HepG2 (cell line): Measurements from ENCODE around the gene TTC6. TPM values are rescaled to one million over a fixed set of nuclear protein-coding genes. Genes with fewer than 3 reads are reported as not detected.
A peak's percentile ranks its signal among the peaks of the same experiment; 100 is the strongest.

Source experiments
- EEA1 ChIP-seq: sonication (generic); formaldehyde crosslinking; IDR thresholded peaks from 2 replicates; pipeline ENCODE4 v1.5.1; 2020; ENCODE audit warnings: mild to moderate bottlenecking, missing genetic modification reagents, borderline replicate concordance
- FOXP1 ChIP-seq, 2 experiments: fragments of 450-650 bp in 1 of 2; IDR thresholded peaks; 2 replicates each; pipeline ENCODE4 v1.6.1; 2017 to 2018; ENCODE audit warnings: antibody characterized with exemption in 1 of 2
- GATAD2A ChIP-seq: IDR thresholded peaks from 2 replicates; pipeline ENCODE4 v1.6.1; 2016
- POLR2AphosphoS2 ChIP-seq: IDR thresholded peaks from 2 replicates; pipeline ENCODE4 v1.6.1; 2011; ENCODE audit warnings: low read depth, low read length, improper control_type of control experiment
- RAD21 ChIP-seq: fragments of 450-650 bp; formaldehyde crosslinking; IDR thresholded peaks from 2 replicates; pipeline ENCODE4 v1.5.0; 2020; ENCODE audit warnings: mild to moderate bottlenecking
- REL ChIP-seq: sonication (generic); formaldehyde crosslinking; conservative IDR thresholded peaks from 2 replicates; pipeline ENCODE4 v1.8.0; 2022; ENCODE audit warnings: mild to moderate bottlenecking, missing genetic modification reagents, moderate library complexity
- TBX3 ChIP-seq: fragments of 450-650 bp; IDR thresholded peaks from 2 replicates; pipeline ENCODE4 v1.6.1; 2017; ENCODE audit warnings: antibody characterized with exemption, mild to moderate bottlenecking, inconsistent platforms, borderline replicate concordance
- ZNF101 ChIP-seq: sonication (generic); formaldehyde crosslinking; IDR thresholded peaks from 2 replicates; pipeline ENCODE4 v1.4.0; 2020; ENCODE audit warnings: mild to moderate bottlenecking, low read depth, missing genetic modification reagents, borderline replicate concordance
- ZNF12 ChIP-seq: sonication (generic); formaldehyde crosslinking; IDR thresholded peaks from 2 replicates; pipeline ENCODE4 v1.5.0; 2020; ENCODE audit warnings: missing genetic modification reagents
- ZNF331 ChIP-seq: sonication (generic); formaldehyde crosslinking; IDR thresholded peaks from 2 replicates; pipeline ENCODE4 v1.4.0; 2020; ENCODE audit warnings: missing genetic modification reagents
- polyA plus RNA-seq, 8 experiments: library from polyadenylated mRNA; depleted of rRNA in 3 of 8; stranded (reverse) in 7 of 8; unstranded in 1 of 8; fragments of >200 nt; fragmentation: Illumina TruSeq in 4 of 8; extraction: Trizol in 4 of 8; gene quantifications; 2 replicates each; pipeline versions ENCODE4 v1.2.1 to v1.2.3, GENCODE V29; 2011 to 2016; ENCODE audit warnings: low read depth in 4 of 8, missing spikeins in 1 of 8, mixed read lengths in 1 of 8; ENCODE audit not compliant: insufficient read depth in 1 of 8
- total RNA-seq, 5 experiments: library from RNA; depleted of rRNA; stranded (reverse); fragments of >200 nt; fragmentation: Illumina TruSeq; extraction: Trizol; gene quantifications; 2 replicates each; pipeline ENCODE4 v1.2.3, GENCODE V29; 2016; ENCODE audit warnings: low read depth in 1 of 5
- TF ChIP-seq, protein P1 (sequence below): IDR thresholded peaks from 2 replicates; pipeline ENCODE4 v1.4.0; 2020; ENCODE audit warnings: mild to moderate bottlenecking, missing genetic modification reagents
- TF ChIP-seq, protein P2 (sequence below): sonication (generic); formaldehyde crosslinking; IDR thresholded peaks from 2 replicates; pipeline ENCODE4 v1.4.0; 2020; ENCODE audit warnings: missing genetic modification reagents
- TF ChIP-seq, protein P3 (sequence below): sonication (generic); formaldehyde crosslinking; IDR thresholded peaks from 2 replicates; pipeline ENCODE4 v1.8.0; 2022; ENCODE audit warnings: mild to moderate bottlenecking, missing genetic modification reagents
- TF ChIP-seq, protein P4 (sequence below): sonication (generic); formaldehyde crosslinking; IDR thresholded peaks from 2 replicates; pipeline ENCODE4 v1.4.0; 2020; ENCODE audit warnings: mild to moderate bottlenecking, low read depth, missing genetic modification reagents
- TF ChIP-seq, protein P5 (sequence below): sonication (generic); formaldehyde crosslinking; conservative IDR thresholded peaks from 2 replicates; pipeline ENCODE4 v1.4.0; 2020; ENCODE audit warnings: missing genetic modification reagents

The TTC6 gene
- total and polyA plus RNA-seq, 2 of the 13 experiments (the other 11 are each of a cell fraction or from before 2014, with no cell fraction given), result 9.3 to 27.4 TPM

DNA sequence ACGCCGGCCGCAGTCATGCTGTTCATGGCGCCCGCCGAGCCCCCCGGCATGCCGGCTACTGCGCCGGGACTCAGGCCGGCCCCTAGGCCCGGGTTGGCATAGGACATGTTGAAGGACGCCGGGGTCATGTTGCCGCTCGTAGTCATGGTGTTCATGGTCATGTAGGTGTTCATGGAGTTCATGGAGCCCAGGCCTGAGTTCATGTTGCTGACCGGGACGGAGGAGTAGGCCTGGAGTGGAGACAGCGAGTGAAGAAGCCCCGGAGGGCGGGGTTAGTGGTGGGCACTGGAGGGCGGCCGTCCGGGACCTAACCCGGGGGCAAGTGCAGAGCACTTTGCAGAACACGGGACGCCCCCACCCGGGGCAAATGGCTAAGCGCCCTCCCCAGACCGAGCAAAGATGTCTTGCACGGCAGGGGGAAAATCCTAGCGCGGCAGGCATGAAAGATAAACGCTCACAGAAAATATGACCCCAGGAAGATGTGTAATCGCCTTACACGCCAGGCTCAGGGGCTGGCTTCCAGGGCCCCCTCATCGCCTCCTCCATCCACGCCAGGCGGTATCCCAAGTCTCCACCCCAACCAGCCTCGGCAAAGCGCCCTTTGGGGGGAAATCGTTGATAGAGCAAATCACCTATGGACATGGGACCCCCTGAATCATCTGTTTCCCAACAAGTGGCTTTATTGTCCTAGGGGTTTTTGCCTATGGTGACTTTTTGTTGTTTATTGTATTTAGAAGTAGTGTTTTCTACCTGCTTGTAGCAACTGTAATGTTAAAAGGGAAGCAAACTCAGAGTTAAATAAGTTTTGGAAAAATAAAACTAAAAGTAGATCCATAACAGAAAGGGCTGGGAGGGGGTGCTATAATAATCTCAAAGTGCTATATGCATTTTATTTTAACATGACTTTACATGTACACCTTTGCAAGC lies 2.7 kb upstream of the TTC6 start (continued):
- TF ChIP-seq, protein P1, sequence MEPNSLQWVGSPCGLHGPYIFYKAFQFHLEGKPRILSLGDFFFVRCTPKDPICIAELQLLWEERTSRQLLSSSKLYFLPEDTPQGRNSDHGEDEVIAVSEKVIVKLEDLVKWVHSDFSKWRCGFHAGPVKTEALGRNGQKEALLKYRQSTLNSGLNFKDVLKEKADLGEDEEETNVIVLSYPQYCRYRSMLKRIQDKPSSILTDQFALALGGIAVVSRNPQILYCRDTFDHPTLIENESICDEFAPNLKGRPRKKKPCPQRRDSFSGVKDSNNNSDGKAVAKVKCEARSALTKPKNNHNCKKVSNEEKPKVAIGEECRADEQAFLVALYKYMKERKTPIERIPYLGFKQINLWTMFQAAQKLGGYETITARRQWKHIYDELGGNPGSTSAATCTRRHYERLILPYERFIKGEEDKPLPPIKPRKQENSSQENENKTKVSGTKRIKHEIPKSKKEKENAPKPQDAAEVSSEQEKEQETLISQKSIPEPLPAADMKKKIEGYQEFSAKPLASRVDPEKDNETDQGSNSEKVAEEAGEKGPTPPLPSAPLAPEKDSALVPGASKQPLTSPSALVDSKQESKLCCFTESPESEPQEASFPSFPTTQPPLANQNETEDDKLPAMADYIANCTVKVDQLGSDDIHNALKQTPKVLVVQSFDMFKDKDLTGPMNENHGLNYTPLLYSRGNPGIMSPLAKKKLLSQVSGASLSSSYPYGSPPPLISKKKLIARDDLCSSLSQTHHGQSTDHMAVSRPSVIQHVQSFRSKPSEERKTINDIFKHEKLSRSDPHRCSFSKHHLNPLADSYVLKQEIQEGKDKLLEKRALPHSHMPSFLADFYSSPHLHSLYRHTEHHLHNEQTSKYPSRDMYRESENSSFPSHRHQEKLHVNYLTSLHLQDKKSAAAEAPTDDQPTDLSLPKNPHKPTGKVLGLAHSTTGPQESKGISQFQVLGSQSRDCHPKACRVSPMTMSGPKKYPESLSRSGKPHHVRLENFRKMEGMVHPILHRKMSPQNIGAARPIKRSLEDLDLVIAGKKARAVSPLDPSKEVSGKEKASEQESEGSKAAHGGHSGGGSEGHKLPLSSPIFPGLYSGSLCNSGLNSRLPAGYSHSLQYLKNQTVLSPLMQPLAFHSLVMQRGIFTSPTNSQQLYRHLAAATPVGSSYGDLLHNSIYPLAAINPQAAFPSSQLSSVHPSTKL (CRISPR knock-in tag), result no peak
- TF ChIP-seq ZNF101 (CRISPR knock-in tag), result no peak
- TF ChIP-seq REL, result no peak
- TF ChIP-seq ZNF12, result no peak
- no peak for TF ChIP-seq TBX3
- TF ChIP-seq FOXP1 (IDR thresholded peaks at IDR 0.05), result no peak
- no peak for TF ChIP-seq FOXP1 (CRISPR knock-in tag; IDR thresholded peaks at IDR 0.05)
- TF ChIP-seq GATAD2A (CRISPR knock-in tag), result 0 out of 2 replicates have a peak, but pooled peaks have one; percentile 11
- TF ChIP-seq, protein P2, sequence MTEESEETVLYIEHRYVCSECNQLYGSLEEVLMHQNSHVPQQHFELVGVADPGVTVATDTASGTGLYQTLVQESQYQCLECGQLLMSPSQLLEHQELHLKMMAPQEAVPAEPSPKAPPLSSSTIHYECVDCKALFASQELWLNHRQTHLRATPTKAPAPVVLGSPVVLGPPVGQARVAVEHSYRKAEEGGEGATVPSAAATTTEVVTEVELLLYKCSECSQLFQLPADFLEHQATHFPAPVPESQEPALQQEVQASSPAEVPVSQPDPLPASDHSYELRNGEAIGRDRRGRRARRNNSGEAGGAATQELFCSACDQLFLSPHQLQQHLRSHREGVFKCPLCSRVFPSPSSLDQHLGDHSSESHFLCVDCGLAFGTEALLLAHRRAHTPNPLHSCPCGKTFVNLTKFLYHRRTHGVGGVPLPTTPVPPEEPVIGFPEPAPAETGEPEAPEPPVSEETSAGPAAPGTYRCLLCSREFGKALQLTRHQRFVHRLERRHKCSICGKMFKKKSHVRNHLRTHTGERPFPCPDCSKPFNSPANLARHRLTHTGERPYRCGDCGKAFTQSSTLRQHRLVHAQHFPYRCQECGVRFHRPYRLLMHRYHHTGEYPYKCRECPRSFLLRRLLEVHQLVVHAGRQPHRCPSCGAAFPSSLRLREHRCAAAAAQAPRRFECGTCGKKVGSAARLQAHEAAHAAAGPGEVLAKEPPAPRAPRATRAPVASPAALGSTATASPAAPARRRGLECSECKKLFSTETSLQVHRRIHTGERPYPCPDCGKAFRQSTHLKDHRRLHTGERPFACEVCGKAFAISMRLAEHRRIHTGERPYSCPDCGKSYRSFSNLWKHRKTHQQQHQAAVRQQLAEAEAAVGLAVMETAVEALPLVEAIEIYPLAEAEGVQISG (CRISPR knock-in tag), result peak; percentile 15; the same call in 1 of the 2 replicates
- no peak for TF ChIP-seq RAD21 (CRISPR knock-in tag)
- TF ChIP-seq, protein P3, sequence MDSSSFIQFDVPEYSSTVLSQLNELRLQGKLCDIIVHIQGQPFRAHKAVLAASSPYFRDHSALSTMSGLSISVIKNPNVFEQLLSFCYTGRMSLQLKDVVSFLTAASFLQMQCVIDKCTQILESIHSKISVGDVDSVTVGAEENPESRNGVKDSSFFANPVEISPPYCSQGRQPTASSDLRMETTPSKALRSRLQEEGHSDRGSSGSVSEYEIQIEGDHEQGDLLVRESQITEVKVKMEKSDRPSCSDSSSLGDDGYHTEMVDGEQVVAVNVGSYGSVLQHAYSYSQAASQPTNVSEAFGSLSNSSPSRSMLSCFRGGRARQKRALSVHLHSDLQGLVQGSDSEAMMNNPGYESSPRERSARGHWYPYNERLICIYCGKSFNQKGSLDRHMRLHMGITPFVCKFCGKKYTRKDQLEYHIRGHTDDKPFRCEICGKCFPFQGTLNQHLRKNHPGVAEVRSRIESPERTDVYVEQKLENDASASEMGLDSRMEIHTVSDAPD, result 0 out of 2 replicates have a peak, but pooled peaks have one; percentile 76
- peak; percentile 52; the same call in 1 of the 2 replicates for TF ChIP-seq POLR2AphosphoS2
- TF ChIP-seq, protein P4, sequence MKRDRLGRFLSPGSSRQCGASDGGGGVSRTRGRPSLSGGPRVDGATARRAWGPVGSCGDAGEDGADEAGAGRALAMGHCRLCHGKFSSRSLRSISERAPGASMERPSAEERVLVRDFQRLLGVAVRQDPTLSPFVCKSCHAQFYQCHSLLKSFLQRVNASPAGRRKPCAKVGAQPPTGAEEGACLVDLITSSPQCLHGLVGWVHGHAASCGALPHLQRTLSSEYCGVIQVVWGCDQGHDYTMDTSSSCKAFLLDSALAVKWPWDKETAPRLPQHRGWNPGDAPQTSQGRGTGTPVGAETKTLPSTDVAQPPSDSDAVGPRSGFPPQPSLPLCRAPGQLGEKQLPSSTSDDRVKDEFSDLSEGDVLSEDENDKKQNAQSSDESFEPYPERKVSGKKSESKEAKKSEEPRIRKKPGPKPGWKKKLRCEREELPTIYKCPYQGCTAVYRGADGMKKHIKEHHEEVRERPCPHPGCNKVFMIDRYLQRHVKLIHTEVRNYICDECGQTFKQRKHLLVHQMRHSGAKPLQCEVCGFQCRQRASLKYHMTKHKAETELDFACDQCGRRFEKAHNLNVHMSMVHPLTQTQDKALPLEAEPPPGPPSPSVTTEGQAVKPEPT, result no peak
- TF ChIP-seq, protein P5, sequence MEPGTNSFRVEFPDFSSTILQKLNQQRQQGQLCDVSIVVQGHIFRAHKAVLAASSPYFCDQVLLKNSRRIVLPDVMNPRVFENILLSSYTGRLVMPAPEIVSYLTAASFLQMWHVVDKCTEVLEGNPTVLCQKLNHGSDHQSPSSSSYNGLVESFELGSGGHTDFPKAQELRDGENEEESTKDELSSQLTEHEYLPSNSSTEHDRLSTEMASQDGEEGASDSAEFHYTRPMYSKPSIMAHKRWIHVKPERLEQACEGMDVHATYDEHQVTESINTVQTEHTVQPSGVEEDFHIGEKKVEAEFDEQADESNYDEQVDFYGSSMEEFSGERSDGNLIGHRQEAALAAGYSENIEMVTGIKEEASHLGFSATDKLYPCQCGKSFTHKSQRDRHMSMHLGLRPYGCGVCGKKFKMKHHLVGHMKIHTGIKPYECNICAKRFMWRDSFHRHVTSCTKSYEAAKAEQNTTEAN (CRISPR knock-in tag), result no peak
- TF ChIP-seq EEA1 (CRISPR knock-in tag), result peak; percentile 30; the same call in 1 of the 2 replicates
- TF ChIP-seq ZNF331 (CRISPR knock-in tag), result no peak
